Left lung (tissue), 10 donors: ENCODE results near the gene AOAH. TPM values are rescaled to one million over a fixed set of nuclear protein-coding genes. Genes with fewer than 3 reads are reported as not detected.
A peak's percentile ranks its signal among the peaks of the same experiment; 100 is the strongest.
"Not testable (repeated sequence)": the region's sequence is repeated elsewhere in the genome, so short reads cannot be mapped to it uniquely, and the experiment has no call there.

Experiments used
- ATAC-seq: fragments of 200-7000 bp; cut with Tn5 transposase; one replicate; pipeline ENCODE4 v1.9.1; 2020; ENCODE audit warnings: moderate library complexity
- DNase-seq, 4 donors: peaks; one replicate each; pipeline ENCODE4 v3.0.0-alpha.2; 2013 to 2020
- H3K27ac ChIP-seq, 2 donors: fragments of 200-600 bp; sonication (generic) in 1 of 2; one replicate each; pipeline versions ENCODE4 v1.5.0 to v1.8.0; 2020 to 2021
- H3K27me3 ChIP-seq, 2 donors: fragments of 200-600 bp; sonication (generic) in 1 of 2; one replicate each; pipeline versions ENCODE4 v1.5.0 to v1.8.0; 2020 to 2021
- H3K36me3 ChIP-seq, 2 donors: fragments of 200-600 bp; sonication (generic) in 1 of 2; one replicate each; pipeline versions ENCODE4 v1.5.0 to v1.8.0; 2020 to 2021
- H3K4me1 ChIP-seq, 2 donors: fragments of 200-600 bp; one replicate each; pipeline ENCODE4 v1.8.0; 2021
- H3K4me3 ChIP-seq, 2 donors: fragments of 200-600 bp; sonication (generic) in 1 of 2; one replicate each; pipeline versions ENCODE4 v1.5.0 to v1.8.0; 2020 to 2021; ENCODE audit warnings: mild to moderate bottlenecking in 1 of 2
- H3K9me3 ChIP-seq, 2 donors: fragments of 200-600 bp; sonication (generic) in 1 of 2; one replicate each; pipeline versions ENCODE4 v1.5.0 to v1.8.0; 2020 to 2021
- CTCF ChIP-seq, 2 donors: fragments of 200-600 bp; sonication (generic) in 1 of 2; IDR thresholded peaks; one replicate each; pipeline versions ENCODE4 v1.5.0 to v1.8.0; 2021; ENCODE audit warnings: antibody characterized with exemption in 2 of 2
- intact Hi-C, 2 donors: fragments of 100-400 bp; cut with DNase I; formaldehyde crosslinking; loops; one replicate each; pipeline versions ENCODE4 v1.11.2 to v1.14.2; 2022
- polyA plus RNA-seq, 6 donors: library from polyadenylated mRNA; unstranded; fragments of 120-200 nt; gene quantifications; one replicate each; pipeline ENCODE4 v1.2.1, GENCODE V29; 2013; ENCODE audit not compliant: insufficient read length in 6 of 6
- total RNA-seq, 2 donors: library from RNA; stranded (reverse); fragmentation: NEBNext Ultra II Directional; extraction: Animal tissue kit (Norgen Biotek cat#: 25700); gene quantifications; one replicate each; pipeline ENCODE4 v1.2.1, GENCODE V29; 2021
- donor health status: DM: no; HTN: yes; CAD: no.
- donor health status: DM: no; HTN: no; CAD: no.

The AOAH gene
- total and polyA plus RNA-seq, 8 donors = 3.9 to 28.2 (median 6.9) TPM

- ATAC-seq (peak; percentile 86), DNase-seq (peak in 2 of 4 donors; percentile 36 to 57)
- H3K4me1 ChIP-seq = no peaks in the 10 kb centered on the region
- H3K9me3 ChIP-seq = no peaks in the 10 kb centered on the region
- intact Hi-C loops = no loop called here
- H3K27ac ChIP-seq = no peak overlapping the region
- TF ChIP-seq CTCF (IDR thresholded peaks at IDR 0.05) = peak; percentile 54 to 56
- no peaks in the 10 kb centered on the region for H3K27me3 ChIP-seq
- no peaks in the 10 kb centered on the region for H3K36me3 ChIP-seq
- no peak overlapping the region for H3K4me3 ChIP-seq
Measured at GRCh38 chr7:36487756-36488336, 236.4 kb downstream of the AOAH start.

- no peak for TF ChIP-seq CTCF (IDR thresholded peaks at IDR 0.05)
- Histone ChIP-seq H3K27ac (no peak overlapping the region), H3K27me3 (no peaks in the 10 kb centered on the region), H3K9me3 (no peaks in the 10 kb centered on the region), H3K4me3 (no peak overlapping the region), H3K4me1 (no peaks in the 10 kb centered on the region), H3K36me3 (no peaks in the 10 kb centered on the region)
- ATAC-seq = no peak
- DNase-seq = no peak
- intact Hi-C loops = no loop called here
Measured at GRCh38 chr7:36486336-36486735, 238.0 kb downstream of the AOAH start.

GRCh38 chr7:36484265-36484664 lies 240.0 kb downstream of the AOAH start:
- DNase-seq = no peak
- no peaks in the 10 kb centered on the region for H3K36me3 ChIP-seq
- peak; percentile 18 for ATAC-seq
- no peaks in the 10 kb centered on the region for H3K27me3 ChIP-seq
- intact Hi-C loops = no loop called here
- no peak overlapping the region for H3K27ac ChIP-seq
- no peaks in the 10 kb centered on the region for H3K4me1 ChIP-seq
- no peaks in the 10 kb centered on the region for H3K9me3 ChIP-seq
- TF ChIP-seq CTCF (IDR thresholded peaks at IDR 0.05) = no peak
- no peak overlapping the region for H3K4me3 ChIP-seq

- H3K4me3 ChIP-seq, H3K9me3 ChIP-seq, H3K36me3 ChIP-seq, H3K27ac ChIP-seq, intact Hi-C loops, H3K27me3 ChIP-seq, DNase-seq, ATAC-seq, H3K4me1 ChIP-seq: not testable (repeated sequence)
Measured at GRCh38 chr7:36483853-36484252, 240.4 kb downstream of the AOAH start.

GRCh38 chr7:36478745-36479144 lies 245.5 kb downstream of the AOAH start:
- TF ChIP-seq CTCF (IDR thresholded peaks at IDR 0.05) = no peak
- H3K4me3 ChIP-seq = no peak overlapping the region

GRCh38 chr7:36475381-36475780 lies 248.9 kb downstream of the AOAH start:
- H3K9me3 ChIP-seq = no peaks in the 10 kb centered on the region
- no peak overlapping the region for H3K27ac ChIP-seq
- no peak overlapping the region for H3K4me3 ChIP-seq
- intact Hi-C loops = loop anchor here in 1 of 2 donors (10.0 kb wide), 1 partner anchor 719 kb away; no protein-coding TSS in a partner anchor
- no peaks in the 10 kb centered on the region for H3K36me3 ChIP-seq
- TF ChIP-seq CTCF (IDR thresholded peaks at IDR 0.05) = no peak
- DNase-seq (no peak), ATAC-seq (no peak)
- peaks cover 0 to 3% of the 10 kb centered on the region in 2 donors for H3K4me1 ChIP-seq
- no peaks in the 10 kb centered on the region for H3K27me3 ChIP-seq

More at GRCh38 chr7:36478745-36479144, 245.5 kb downstream of the AOAH start:
- Histone ChIP-seq H3K4me1 (no peaks in the 10 kb centered on the region), H3K27me3 (no peaks in the 10 kb centered on the region), H3K9me3 (no peaks in the 10 kb centered on the region), H3K27ac (no peak overlapping the region), H3K36me3 (no peaks in the 10 kb centered on the region)
- DNase-seq (no peak), ATAC-seq (no peak)
- intact Hi-C loops = loop anchor here in 1 of 2 donors (10.0 kb wide), 1 partner anchor 716 kb away; no protein-coding TSS in a partner anchor
